ENCODE results near the gene CLDN2. TPM values are rescaled to one million over a fixed set of nuclear protein-coding genes. Genes with fewer than 3 reads are reported as not detected.

The CLDN2 gene
- polyA plus RNA-seq, 1 of the 3 experiments (the other 2 are of a cell fraction) = 0.36 TPM

DNA sequence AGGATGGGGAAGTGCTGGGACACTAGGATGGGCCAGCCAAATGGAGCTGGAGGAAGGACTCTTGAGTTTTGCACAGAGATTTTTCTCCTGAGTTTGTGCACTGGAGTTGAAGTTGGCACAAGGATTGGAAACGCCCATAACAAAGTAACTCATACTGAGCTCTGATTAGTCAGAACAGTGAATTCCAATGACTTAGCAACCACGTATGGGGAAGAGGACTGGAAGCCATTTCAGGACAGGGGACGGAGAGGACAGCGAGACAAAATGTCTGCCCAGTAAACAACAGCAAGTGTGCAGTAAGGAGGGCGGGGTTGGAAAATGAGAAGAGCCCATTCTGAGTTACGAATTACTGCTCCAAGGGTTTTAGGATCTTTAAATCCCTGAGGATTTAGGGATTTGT, 22.9 kb upstream of the CLDN2 start:
- 43% methylated on average over 6 of the region's 6 CpGs for WGBS (ENCODE audit: low lambda C conversion rate)
- Histone ChIP-seq H4K20me1 (ENCODE audit: insufficient read depth) (no peaks in the 10 kb centered on the region), H3K9me2 (no peaks in the 10 kb centered on the region), H3F3A (replicated peaks; ENCODE audit: insufficient read depth) (no peaks in the 10 kb centered on the region), H3K9me3 (no peaks in the 10 kb centered on the region), H3K79me2 (ENCODE audit: insufficient read depth) (no peaks in the 10 kb centered on the region), H3K27ac (ENCODE audit: low read depth in 2 of 2, low read length in 1 of 2) (0 out of 4 replicates have a peak overlapping the region, but pooled peaks of 1 of the 2 experiments have one; percentile 3), H3K4me3 (ENCODE audit: low read depth in 2 of 2, low read length in 1 of 2) (no peak overlapping the region), H3K4me2 (no peak overlapping the region), H3K4me1 (ENCODE audit: control insufficient read depth in 1 of 2, insufficient read depth in 2 of 2, low read depth in 1 of 2, low read length in 1 of 2) (peaks cover 0 to 13% of the 10 kb centered on the region in 2 experiments; a peak in 3 of 4 replicates), H3K36me3 (replicated peaks in 1 of 2; ENCODE audit: control insufficient read depth in 1 of 2, insufficient read depth in 2 of 2, low read length in 1 of 2) (no peaks in the 10 kb centered on the region), H2AFZ (ENCODE audit: low read depth) (no peak overlapping the region; the same call in 1 of the 2 replicates), H3K9ac (no peak overlapping the region), H3K27me3 (ENCODE audit: insufficient read depth) (peaks cover 11% of the 10 kb centered on the region; the same call in 1 of the 2 replicates)
- TF ChIP-seq TEAD4 (IDR thresholded peaks at IDR 0.05; ENCODE audit: borderline replicate concordance, insufficient read depth) = peak; percentile 74
- no peak for TF ChIP-seq FOXJ3 (CRISPR knock-in tag; IDR thresholded peaks at IDR 0.05)
- TF ChIP-seq, protein P1, sequence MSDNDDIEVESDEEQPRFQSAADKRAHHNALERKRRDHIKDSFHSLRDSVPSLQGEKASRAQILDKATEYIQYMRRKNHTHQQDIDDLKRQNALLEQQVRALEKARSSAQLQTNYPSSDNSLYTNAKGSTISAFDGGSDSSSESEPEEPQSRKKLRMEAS (IDR thresholded peaks at IDR 0.05; ENCODE audit: low read depth) = no peak
- TF ChIP-seq FOXM1 (IDR thresholded peaks at IDR 0.05; ENCODE audit: low read depth) = no peak
- no peak for TF ChIP-seq NFIC (IDR thresholded peaks at IDR 0.05; ENCODE audit: borderline replicate concordance)
- TF ChIP-seq, protein P2, sequence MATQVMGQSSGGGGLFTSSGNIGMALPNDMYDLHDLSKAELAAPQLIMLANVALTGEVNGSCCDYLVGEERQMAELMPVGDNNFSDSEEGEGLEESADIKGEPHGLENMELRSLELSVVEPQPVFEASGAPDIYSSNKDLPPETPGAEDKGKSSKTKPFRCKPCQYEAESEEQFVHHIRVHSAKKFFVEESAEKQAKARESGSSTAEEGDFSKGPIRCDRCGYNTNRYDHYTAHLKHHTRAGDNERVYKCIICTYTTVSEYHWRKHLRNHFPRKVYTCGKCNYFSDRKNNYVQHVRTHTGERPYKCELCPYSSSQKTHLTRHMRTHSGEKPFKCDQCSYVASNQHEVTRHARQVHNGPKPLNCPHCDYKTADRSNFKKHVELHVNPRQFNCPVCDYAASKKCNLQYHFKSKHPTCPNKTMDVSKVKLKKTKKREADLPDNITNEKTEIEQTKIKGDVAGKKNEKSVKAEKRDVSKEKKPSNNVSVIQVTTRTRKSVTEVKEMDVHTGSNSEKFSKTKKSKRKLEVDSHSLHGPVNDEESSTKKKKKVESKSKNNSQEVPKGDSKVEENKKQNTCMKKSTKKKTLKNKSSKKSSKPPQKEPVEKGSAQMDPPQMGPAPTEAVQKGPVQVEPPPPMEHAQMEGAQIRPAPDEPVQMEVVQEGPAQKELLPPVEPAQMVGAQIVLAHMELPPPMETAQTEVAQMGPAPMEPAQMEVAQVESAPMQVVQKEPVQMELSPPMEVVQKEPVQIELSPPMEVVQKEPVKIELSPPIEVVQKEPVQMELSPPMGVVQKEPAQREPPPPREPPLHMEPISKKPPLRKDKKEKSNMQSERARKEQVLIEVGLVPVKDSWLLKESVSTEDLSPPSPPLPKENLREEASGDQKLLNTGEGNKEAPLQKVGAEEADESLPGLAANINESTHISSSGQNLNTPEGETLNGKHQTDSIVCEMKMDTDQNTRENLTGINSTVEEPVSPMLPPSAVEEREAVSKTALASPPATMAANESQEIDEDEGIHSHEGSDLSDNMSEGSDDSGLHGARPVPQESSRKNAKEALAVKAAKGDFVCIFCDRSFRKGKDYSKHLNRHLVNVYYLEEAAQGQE (IDR thresholded peaks at IDR 0.05; ENCODE audit: low read depth, low read length) = no peak
- no peak for TF ChIP-seq TAF1 (IDR thresholded peaks at IDR 0.05; ENCODE audit: borderline replicate concordance, low read depth, low read length)
- no peak for TF ChIP-seq RFX5 (IDR thresholded peaks at IDR 0.05; ENCODE audit: low read length)
- TF ChIP-seq POLR2AphosphoS5 (IDR thresholded peaks at IDR 0.05; ENCODE audit: low read depth, low read length) = no peak
- TF ChIP-seq SIN3A (IDR thresholded peaks at IDR 0.05; ENCODE audit: borderline replicate concordance, low read depth, low read length) = no peak
- TF ChIP-seq YY1 (IDR thresholded peaks at IDR 0.05; ENCODE audit: low read depth) = peak; percentile 90
- TF ChIP-seq EP300 (IDR thresholded peaks at IDR 0.05; ENCODE audit: borderline replicate concordance in 1 of 2, low read depth in 1 of 2, low read length in 1 of 2) = no peak
- TF ChIP-seq, protein P3, sequence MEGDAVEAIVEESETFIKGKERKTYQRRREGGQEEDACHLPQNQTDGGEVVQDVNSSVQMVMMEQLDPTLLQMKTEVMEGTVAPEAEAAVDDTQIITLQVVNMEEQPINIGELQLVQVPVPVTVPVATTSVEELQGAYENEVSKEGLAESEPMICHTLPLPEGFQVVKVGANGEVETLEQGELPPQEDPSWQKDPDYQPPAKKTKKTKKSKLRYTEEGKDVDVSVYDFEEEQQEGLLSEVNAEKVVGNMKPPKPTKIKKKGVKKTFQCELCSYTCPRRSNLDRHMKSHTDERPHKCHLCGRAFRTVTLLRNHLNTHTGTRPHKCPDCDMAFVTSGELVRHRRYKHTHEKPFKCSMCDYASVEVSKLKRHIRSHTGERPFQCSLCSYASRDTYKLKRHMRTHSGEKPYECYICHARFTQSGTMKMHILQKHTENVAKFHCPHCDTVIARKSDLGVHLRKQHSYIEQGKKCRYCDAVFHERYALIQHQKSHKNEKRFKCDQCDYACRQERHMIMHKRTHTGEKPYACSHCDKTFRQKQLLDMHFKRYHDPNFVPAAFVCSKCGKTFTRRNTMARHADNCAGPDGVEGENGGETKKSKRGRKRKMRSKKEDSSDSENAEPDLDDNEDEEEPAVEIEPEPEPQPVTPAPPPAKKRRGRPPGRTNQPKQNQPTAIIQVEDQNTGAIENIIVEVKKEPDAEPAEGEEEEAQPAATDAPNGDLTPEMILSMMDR (IDR thresholded peaks at IDR 0.05) = no peak
- TF ChIP-seq, protein P4, sequence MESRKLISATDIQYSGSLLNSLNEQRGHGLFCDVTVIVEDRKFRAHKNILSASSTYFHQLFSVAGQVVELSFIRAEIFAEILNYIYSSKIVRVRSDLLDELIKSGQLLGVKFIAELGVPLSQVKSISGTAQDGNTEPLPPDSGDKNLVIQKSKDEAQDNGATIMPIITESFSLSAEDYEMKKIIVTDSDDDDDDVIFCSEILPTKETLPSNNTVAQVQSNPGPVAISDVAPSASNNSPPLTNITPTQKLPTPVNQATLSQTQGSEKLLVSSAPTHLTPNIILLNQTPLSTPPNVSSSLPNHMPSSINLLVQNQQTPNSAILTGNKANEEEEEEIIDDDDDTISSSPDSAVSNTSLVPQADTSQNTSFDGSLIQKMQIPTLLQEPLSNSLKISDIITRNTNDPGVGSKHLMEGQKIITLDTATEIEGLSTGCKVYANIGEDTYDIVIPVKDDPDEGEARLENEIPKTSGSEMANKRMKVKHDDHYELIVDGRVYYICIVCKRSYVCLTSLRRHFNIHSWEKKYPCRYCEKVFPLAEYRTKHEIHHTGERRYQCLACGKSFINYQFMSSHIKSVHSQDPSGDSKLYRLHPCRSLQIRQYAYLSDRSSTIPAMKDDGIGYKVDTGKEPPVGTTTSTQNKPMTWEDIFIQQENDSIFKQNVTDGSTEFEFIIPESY (IDR thresholded peaks at IDR 0.05; ENCODE audit: borderline replicate concordance, low read depth) = no peak
- TF ChIP-seq GABPA (IDR thresholded peaks at IDR 0.05; ENCODE audit: low read depth) = no peak
- TF ChIP-seq ELF1 (IDR thresholded peaks at IDR 0.05) = peak; percentile 36; the same call in 1 of the 2 replicates
- no peak for TF ChIP-seq RAD21 (IDR thresholded peaks at IDR 0.05; ENCODE audit: low read length)
- no peak for TF ChIP-seq SMC3 (IDR thresholded peaks at IDR 0.05; ENCODE audit: low read depth, low read length)
- TF ChIP-seq, protein P5, sequence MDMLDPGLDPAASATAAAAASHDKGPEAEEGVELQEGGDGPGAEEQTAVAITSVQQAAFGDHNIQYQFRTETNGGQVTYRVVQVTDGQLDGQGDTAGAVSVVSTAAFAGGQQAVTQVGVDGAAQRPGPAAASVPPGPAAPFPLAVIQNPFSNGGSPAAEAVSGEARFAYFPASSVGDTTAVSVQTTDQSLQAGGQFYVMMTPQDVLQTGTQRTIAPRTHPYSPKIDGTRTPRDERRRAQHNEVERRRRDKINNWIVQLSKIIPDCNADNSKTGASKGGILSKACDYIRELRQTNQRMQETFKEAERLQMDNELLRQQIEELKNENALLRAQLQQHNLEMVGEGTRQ (IDR thresholded peaks at IDR 0.05; ENCODE audit: borderline replicate concordance, low read depth, low read length) = no peak
- no peak for TF ChIP-seq EZH2phosphoT487 (IDR thresholded peaks at IDR 0.05; ENCODE audit: borderline replicate concordance, low read depth)
- no peak for TF ChIP-seq CHD2 (IDR thresholded peaks at IDR 0.05; ENCODE audit: low read length, partially characterized antibody)
- no peak for TF ChIP-seq RXRA (IDR thresholded peaks at IDR 0.05; ENCODE audit: borderline replicate concordance, low read depth)
- TF ChIP-seq, protein P6, sequence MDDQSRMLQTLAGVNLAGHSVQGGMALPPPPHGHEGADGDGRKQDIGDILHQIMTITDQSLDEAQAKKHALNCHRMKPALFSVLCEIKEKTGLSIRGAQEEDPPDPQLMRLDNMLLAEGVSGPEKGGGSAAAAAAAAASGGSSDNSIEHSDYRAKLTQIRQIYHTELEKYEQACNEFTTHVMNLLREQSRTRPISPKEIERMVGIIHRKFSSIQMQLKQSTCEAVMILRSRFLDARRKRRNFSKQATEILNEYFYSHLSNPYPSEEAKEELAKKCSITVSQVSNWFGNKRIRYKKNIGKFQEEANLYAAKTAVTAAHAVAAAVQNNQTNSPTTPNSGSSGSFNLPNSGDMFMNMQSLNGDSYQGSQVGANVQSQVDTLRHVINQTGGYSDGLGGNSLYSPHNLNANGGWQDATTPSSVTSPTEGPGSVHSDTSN (IDR thresholded peaks at IDR 0.05) = no peak
- POLR2A ChIA-PET = no interaction called here
- no peak for DNase-seq
- CTCF ChIA-PET = interaction anchor here (0.7 to 1.7 kb wide), 6 partner anchors 11 to 55 kb away, joined by 3 to 11 read pairs (median 3); no protein-coding TSS in a partner anchor

Measured in SK-N-SH (cell line).